OCI-LY7 (cell line): Measurements from ENCODE around the gene KHDC4. TPM values are rescaled to one million over a fixed set of nuclear protein-coding genes. Genes with fewer than 3 reads are reported as not detected.

Experiments used
- BruUV-seq: library from RNA; stranded (reverse); fragments of 400-500 nt; replicated peaks from 2 replicates; lab custom pipeline; 2021; lab: Mats Ljungman, UMichigan
- CTCF ChIA-PET: fragments of 300-600 bp; sonication (Branson Sonifier 250); formaldehyde crosslinking; loops from one replicate; lab custom pipeline; 2022; ENCODE audit warnings: antibody characterized with exemption; ENCODE audit not compliant: unreplicated experiment; lab: Charles Lee
- POLR2A ChIA-PET: fragments of 300-600 bp; sonication (Branson Sonifier 250); formaldehyde crosslinking; loops from one replicate; lab custom pipeline; 2022; ENCODE audit warnings: antibody characterized with exemption; lab: Charles Lee
- DNase-seq: peaks from one replicate; pipeline ENCODE4 v3.0.0-alpha.2; 2015; ENCODE audit warnings: low spot score
- H2AFZ ChIP-seq: fragments of 200-600 bp; sonication (generic), shearing (Covaris generic); 2 replicates; pipeline ENCODE4 v1.6.1; 2014; ENCODE audit warnings: mild to moderate bottlenecking, antibody characterized with exemption, low read length, moderate library complexity
- H3K27ac ChIP-seq: fragments of 200-600 bp; sonication (generic); 2 replicates; pipeline ENCODE4 v1.5.1; 2014; ENCODE audit warnings: mixed run types, low read depth, mild to moderate bottlenecking, moderate library complexity, low read length, inconsistent platforms; ENCODE audit not compliant: poor library complexity, severe bottlenecking
- H3K36me3 ChIP-seq: fragments of 200-600 bp; sonication (generic); 2 replicates; pipeline ENCODE4 v1.6.1; 2014; ENCODE audit warnings: mild to moderate bottlenecking, antibody characterized with exemption, low read length, moderate library complexity, mixed read lengths; ENCODE audit not compliant: insufficient read depth
- H3K4me1 ChIP-seq: fragments of 200-600 bp; sonication (generic); 2 replicates; pipeline ENCODE4 v1.5.1; 2014; ENCODE audit warnings: mild to moderate bottlenecking, low read length; ENCODE audit not compliant: insufficient read depth, poor library complexity, severe bottlenecking
- H3K4me2 ChIP-seq: fragments of 200-600 bp; sonication (generic); 2 replicates; pipeline ENCODE4 v1.6.1; 2014; ENCODE audit warnings: mild to moderate bottlenecking, low read length
- H3K4me3 ChIP-seq: fragments of 200-600 bp; sonication (generic); 2 replicates; pipeline ENCODE4 v1.5.1; 2014; ENCODE audit warnings: mild to moderate bottlenecking, low read depth, low read length; ENCODE audit not compliant: poor library complexity, severe bottlenecking
- H3K79me2 ChIP-seq: fragments of 200-600 bp; sonication (generic); 2 replicates; pipeline ENCODE4 v1.6.1; 2016; ENCODE audit warnings: low read depth, mild to moderate bottlenecking, low read length, moderate library complexity, mixed read lengths; ENCODE audit not compliant: insufficient read depth
- H3K9me2 ChIP-seq: fragments of 200-600 bp; sonication (generic); 2 replicates; pipeline ENCODE4 v1.6.1; 2016; ENCODE audit warnings: mild to moderate bottlenecking, low read length, mixed read lengths; ENCODE audit not compliant: insufficient read depth
- H3K9me3 ChIP-seq: fragments of 200-600 bp; sonication (generic); 2 replicates; pipeline ENCODE4 v1.6.1; 2014; ENCODE audit warnings: mild to moderate bottlenecking, mixed run types, low read length, mixed read lengths
- H4K20me1 ChIP-seq: fragments of 200-600 bp; sonication (generic); 2 replicates; pipeline ENCODE4 v1.6.1; 2014; ENCODE audit warnings: mild to moderate bottlenecking, antibody characterized with exemption, low read length, moderate library complexity, mixed read lengths; ENCODE audit not compliant: insufficient read depth
- CTCF ChIP-seq: fragments of 200-600 bp; sonication (generic); conservative IDR thresholded peaks from 2 replicates; pipeline ENCODE4 v1.5.1; 2014; ENCODE audit warnings: mild to moderate bottlenecking, antibody characterized with exemption, low read length, moderate library complexity, mixed read lengths
- EZH2phosphoT487 ChIP-seq: fragments of 200-600 bp; sonication (generic); IDR thresholded peaks from 2 replicates; pipeline ENCODE4 v1.6.1; 2018; ENCODE audit warnings: low read depth, borderline replicate concordance, mild to moderate bottlenecking, mixed run types, antibody characterized with exemption, low read length, moderate library complexity, mixed read lengths
- intact Hi-C: fragments of 100-400 bp; cut with micrococcal nuclease; formaldehyde crosslinking; loops from one replicate; pipeline ENCODE4 v1.10.0; 2022; ENCODE audit not compliant: unreplicated experiment
- total RNA-seq, 2 experiments: library from RNA; depleted of rRNA in 1 of 2; stranded (reverse); fragments of >200 nt in 1 of 2; shearing (Covaris generic) in 1 of 2; gene quantifications; 2 replicates each; pipeline ENCODE4 v1.2.3, GENCODE V29; 2014 to 2022

The KHDC4 gene
- total RNA-seq, 2 experiments from 2014 or later: 88.9 to 121 TPM

GRCh38 chr1:155961937-155962336, 27.7 kb upstream of the KHDC4 start:
- no peaks in the 10 kb centered on the region for H4K20me1 ChIP-seq
- CTCF ChIA-PET: no interaction called here
- H3K9me2 ChIP-seq: no peaks in the 10 kb centered on the region
- no peak overlapping the region for H3K27ac ChIP-seq
- no peak overlapping the region for H3K4me3 ChIP-seq
- H3K4me2 ChIP-seq: no peak overlapping the region
- no peaks in the 10 kb centered on the region; the same call in 1 of the 2 replicates for H3K79me2 ChIP-seq
- no peaks in the 10 kb centered on the region for H3K9me3 ChIP-seq
- no peak for TF ChIP-seq CTCF
- TF ChIP-seq EZH2phosphoT487: no peak
- intact Hi-C loops: no loop called here
- H3K36me3 ChIP-seq: peaks cover 89% of the 10 kb centered on the region
- no peak for DNase-seq
- no peak overlapping the region for H2AFZ ChIP-seq
- peaks cover 42% of the 10 kb centered on the region for H3K4me1 ChIP-seq
- no TSS peak for BruUV-seq
- POLR2A ChIA-PET: interaction anchor here (0.6 to 1.8 kb wide), 2 partner anchors 15 to 58 kb away, joined by 4 to 9 read pairs; no protein-coding TSS in a partner anchor

DNA sequence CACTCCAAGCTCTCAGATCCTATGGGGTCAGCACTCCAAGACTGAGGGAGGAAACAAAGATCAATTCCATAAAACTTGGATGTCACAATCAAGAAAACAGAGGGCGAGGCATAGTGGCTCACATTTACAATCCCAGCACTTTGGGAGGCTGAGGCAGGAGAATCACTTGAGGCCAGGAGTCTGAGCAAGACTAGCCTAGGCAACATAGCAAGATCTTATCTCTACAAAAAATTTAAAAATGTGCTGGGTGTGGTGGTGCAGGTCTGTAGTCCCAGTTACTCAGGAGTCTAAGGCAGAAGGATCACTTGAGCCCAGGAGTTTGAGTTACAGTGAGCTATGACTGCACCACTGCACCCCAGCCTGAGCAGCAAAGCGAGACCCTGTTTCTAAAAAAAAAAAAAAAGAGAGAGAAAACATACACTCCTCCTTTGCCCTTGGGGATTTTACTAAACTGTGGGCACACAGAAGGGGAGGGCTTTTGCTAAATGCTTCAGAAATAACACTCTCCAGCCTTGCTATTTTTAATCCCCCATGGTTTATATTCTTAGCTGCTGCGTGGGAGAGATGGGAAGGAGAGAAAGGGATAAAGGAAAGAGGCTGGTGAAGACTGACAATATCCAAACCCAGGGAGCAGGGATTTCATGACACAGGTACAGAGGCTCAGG, 26.0 kb upstream of the KHDC4 start:
- no peak overlapping the region for H2AFZ ChIP-seq
- H3K4me2 ChIP-seq: peak overlapping the region; percentile 66
- POLR2A ChIA-PET: interaction anchor here (0.5 to 1.6 kb wide), 8 partner anchors 11 to 24 kb away, joined by 3 to 10 read pairs (median 4); partner anchors contain the start of gene ARHGEF2
- no peaks in the 10 kb centered on the region for H3K9me2 ChIP-seq
- no peaks in the 10 kb centered on the region for H4K20me1 ChIP-seq
- DNase-seq: peak; percentile 67
- CTCF ChIA-PET: no interaction called here
- H3K27ac ChIP-seq: peak overlapping the region; percentile 72
- peaks cover 89% of the 10 kb centered on the region for H3K36me3 ChIP-seq
- peaks cover 42% of the 10 kb centered on the region for H3K4me1 ChIP-seq
- BruUV-seq: no TSS peak
- no peaks in the 10 kb centered on the region for H3K9me3 ChIP-seq
- intact Hi-C loops: loop anchor here (1.0 kb wide), 1 partner anchor 14 kb away; no protein-coding TSS in a partner anchor
- peak overlapping the region; percentile 33 for H3K4me3 ChIP-seq
- H3K79me2 ChIP-seq: no peaks in the 10 kb centered on the region; the same call in 1 of the 2 replicates
- TF ChIP-seq CTCF (no peak), EZH2phosphoT487 (no peak)

DNA sequence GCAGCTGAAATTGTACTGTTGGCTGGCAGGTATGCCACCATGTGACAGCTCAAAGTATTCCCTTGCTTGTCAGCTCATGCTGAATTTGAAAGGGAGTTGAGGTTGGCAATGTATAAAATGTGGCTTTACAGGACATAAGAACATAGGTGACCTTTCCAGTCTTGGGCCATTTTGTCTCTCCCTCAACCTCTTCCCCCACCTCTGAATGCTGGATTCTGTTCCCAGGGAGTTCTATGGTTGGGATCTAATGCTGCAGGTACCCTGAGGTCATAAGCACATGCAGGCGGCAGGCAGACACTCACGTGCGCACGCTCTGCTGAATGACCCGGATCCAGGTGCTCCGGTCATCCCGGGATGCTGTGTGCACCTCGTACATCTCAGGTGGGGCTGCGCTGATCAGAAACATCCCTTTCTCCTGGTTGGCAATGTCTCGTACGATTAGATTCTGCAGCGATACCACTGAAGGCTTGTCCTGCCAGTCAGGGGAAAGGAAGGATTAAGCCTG, 23.2 kb upstream of the KHDC4 start:
- H3K36me3 ChIP-seq: peaks cover 97% of the 10 kb centered on the region
- POLR2A ChIA-PET: interaction anchor here (1.6 to 2.5 kb wide), 2 partner anchors 20 to 22 kb away, joined by 4 to 14 read pairs; partner anchors contain the start of gene ARHGEF2
- no peaks in the 10 kb centered on the region for H4K20me1 ChIP-seq
- no peaks in the 10 kb centered on the region for H3K9me3 ChIP-seq
- no peaks in the 10 kb centered on the region; the same call in 1 of the 2 replicates for H3K79me2 ChIP-seq
- no peak overlapping the region for H3K27ac ChIP-seq
- CTCF ChIA-PET: no interaction called here
- no peak for TF ChIP-seq EZH2phosphoT487
- no peak for TF ChIP-seq CTCF
- H3K4me2 ChIP-seq: no peak overlapping the region
- H3K9me2 ChIP-seq: no peaks in the 10 kb centered on the region
- no peak for DNase-seq
- BruUV-seq: no TSS peak
- intact Hi-C loops: no loop called here
- no peak overlapping the region for H3K4me3 ChIP-seq
- peaks cover 42% of the 10 kb centered on the region for H3K4me1 ChIP-seq
- H2AFZ ChIP-seq: no peak overlapping the region
